NCI-H1048 (cell line): Measurements from ENCODE around the gene TCAP.
A peak's percentile ranks its signal among the peaks of the same experiment; 100 is the strongest.
"Not testable (repeated sequence)": the region's sequence is repeated elsewhere in the genome, so short reads cannot be mapped to it uniquely, and the experiment has no call there.

Source experiments
- DNase-seq: peaks from one replicate; lab custom pipeline; 2025; lab: John Stamatoyannopoulos, UW

TCAP gene

DNA sequence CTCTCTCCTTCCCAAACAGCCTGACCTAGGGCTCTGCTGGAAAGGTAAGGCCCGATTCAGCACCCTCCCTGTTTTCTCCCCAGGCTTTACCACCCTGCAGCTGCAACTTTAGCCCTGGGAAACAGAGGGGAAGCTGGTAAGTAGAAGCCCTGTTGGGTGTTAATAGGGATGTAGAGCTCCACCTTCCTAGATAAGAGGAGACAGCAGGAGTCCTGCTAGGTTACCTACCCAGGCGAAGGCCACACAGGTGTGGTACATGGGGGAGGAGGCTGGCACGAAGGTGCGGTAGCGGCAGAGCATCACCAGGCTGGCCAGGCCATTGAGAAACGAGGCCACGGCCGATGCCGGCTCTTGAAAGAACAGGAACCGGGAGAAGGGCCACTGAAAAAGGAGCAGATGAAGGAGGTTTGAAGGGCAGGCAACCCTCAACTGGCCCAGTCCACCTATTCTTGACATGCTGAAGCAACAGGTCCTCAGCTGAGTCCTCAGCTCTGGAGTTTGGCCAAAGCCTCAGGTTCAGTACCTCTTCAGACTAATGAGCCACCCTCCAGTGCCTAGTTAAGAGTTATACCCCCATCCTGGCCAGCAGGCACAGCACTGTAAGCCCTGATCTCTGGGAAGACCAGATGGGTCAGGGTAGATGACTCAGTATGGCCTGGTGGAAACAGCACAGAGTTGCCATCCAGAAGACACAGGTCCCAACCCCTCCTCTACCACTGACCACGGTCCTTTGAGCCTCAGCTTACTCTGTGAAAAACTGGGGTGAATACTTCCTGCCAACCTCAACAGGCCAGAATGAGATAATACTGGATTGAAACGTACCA lies 19.4 kb downstream of the TCAP start:
- no peak for DNase-seq

DNA sequence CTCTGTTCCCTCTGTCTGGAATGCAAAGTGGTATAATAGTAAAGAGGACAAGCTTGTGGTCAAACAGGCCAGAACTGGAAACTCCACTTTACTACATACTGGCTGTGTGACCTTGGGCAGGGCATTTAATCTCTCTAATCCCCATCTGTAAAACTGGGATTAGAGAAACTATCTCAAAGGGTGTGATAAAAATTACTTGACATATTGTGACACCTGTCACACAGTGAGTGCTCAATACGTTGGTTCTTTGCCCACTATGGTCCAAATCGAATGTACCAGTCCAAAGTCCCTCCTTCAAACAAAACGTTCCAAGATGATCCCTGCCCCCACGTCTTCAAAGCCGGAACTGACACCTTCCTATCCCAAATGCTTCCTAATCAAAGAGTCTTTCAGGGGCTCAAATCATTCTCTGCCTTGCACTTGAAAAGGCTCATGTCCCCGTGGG lies 22.0 kb downstream of the TCAP start:
- DNase-seq, result no peak

DNA sequence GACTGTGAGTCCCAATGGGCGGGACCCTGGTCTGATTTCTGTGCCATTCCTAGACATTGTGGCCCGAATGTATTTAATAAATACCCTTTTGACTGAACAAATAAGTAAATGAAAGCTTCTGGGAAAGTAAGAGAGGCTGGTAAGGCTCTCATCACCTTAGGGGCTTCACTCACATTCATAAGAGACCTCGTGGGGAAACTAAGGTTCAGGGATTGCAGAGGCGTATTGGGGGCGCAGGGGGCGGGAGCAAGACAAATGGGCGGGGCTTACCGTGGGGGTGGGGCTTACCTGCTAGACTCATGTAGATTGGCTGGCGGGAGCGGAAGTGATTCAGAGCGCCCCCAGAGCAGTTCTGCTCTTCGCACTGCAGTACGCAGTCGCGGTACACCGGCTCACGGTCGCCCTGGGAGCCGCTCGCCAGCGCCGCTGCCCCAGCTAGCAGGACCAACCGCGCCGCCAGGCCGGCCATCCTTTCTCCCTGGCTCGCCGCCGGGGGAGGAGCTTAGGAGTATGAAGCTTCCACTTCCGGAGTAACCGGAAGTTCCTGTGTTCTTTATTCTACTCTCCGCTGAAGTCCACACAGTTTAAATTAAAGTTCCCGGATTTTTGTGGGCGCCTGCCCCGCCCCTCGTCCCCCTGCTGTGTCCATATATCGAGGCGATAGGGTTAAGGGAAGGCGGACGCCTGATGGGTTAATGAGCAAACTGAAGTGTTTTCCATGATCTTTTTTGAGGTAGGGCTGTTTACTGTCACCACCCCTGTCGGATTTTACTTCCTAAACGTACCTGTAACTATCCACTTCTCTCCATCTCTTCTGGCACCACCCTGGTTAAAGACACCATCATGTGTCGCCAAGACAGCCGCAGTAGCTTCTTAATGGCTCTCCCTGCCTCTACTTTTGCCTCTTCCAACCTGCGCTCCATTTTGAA lies 22.7 kb downstream of the TCAP start, which contains the start of gene PGAP3:
Gene PGAP3 (minus strand): TSS at position 512 of the 929 bp plus-strand sequence. CDS start 43 bp downstream, at position 469.
- peak; percentile 88 for DNase-seq

DNA sequence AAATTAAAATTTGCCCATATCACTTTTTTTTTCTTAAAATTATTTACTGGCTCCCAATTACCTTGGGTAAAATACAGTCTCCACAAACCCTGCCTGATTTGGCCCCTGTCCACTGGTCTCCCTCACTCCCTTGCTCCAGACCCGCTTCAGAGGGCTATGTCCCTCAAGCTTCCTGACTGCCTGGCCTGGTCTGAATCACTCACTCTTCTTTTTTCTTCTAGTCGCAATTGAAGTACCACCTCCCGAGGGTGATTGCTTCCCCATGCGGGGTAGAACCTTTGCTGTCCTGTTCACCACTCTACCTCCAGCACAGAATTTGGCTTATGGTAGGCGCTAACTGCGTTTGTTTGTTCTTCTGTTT lies 23.3 kb downstream of the TCAP start:
- no peak for DNase-seq

DNA sequence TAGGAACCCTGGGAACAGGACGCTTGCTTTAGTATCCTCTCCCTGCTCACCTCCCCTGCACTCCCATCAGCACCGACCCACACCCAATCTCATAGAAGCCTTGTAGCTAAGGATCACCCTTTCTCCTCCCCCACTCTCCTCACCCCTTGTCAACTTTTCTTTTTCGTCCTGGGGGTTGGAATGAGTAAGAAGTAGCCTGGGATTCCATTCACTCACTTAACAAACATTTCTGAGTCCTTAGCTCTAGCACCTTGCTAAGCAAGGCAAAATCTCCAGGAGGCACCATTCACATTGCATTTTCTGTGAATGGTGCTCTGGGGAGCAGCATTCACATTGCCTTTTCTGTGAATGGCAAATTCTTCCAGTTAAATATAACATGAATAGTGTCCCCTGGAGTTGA lies 23.8 kb downstream of the TCAP start:
- no peak for DNase-seq

DNA sequence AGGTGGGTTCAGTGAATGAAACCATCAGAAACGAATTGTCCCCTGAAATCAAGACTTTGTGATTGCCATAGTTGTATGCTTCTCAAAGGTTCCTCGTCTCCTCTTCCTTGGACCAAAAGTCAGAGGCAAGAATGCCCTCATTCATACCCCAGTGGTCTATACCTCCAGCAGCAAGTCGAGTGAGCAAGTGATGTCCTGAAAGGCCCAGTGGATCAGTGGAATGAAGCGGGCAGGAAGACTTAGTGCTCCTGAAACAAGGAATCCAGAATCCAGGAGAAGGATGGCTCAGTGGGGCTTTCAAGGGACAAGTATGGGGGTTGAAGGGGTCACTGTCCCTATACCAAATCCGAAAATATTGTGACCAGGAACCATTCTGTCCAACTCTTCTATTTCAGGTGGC lies 29.4 kb downstream of the TCAP start:
- DNase-seq, result no peak

DNA sequence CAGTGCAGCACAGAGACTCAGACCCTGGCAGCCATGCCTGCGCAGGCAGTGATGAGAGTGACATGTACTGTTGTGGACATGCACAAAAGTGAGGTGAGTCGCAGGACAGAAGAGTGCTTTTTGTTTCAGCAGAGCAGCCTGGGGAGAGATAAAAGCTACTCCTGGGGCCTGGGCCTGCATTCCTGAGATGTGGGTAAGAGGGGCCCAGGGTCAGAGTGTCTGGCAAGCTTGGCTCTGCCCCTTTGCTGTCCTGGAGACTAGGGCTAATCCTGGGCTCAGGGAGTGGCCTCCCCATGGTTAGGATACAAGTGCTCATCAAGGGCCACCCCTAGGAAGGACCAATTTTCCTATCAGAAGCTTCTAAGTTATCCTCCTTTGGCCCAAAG lies 29.9 kb downstream of the TCAP start:
- DNase-seq, result no peak

DNA sequence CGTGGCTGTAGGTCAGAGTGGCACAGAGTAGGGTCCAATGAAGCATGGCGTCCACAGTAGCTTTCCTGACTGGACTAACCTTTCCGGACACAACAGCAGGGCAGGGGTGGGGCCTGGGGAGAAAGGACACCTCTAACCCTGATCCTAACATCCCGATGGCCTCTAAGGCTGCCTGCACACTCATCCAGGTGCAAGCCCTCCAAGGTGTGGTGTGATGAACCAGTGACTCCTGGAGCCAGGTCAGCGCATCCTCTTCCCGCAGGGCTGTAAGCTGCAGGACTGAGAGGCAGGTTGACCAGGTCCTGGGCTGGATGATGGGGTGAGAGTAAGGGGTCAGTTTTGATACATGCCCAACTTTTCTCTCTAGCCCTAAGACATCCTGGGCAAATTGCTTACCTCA lies 31.6 kb downstream of the TCAP start:
- no peak for DNase-seq

DNA sequence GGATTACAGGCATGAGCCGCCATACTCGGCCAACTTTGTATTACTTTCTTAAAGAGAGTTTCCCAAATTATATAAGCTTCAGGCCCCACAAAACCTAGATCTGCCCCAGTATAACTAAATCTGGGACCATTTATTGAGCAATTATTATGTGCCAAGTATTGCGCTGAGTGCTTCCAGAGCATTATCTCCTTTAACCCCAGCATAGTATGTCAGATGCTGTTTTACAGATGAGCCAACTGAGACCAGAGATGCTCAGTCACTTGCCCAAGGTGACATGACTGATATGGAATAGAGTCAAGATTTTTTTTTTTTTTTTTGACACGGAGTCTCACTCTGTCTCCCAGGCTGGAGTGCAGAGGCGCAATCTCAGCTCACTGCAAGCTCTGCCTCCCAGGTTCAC lies 32.8 kb downstream of the TCAP start:
- no peak for DNase-seq

DNA sequence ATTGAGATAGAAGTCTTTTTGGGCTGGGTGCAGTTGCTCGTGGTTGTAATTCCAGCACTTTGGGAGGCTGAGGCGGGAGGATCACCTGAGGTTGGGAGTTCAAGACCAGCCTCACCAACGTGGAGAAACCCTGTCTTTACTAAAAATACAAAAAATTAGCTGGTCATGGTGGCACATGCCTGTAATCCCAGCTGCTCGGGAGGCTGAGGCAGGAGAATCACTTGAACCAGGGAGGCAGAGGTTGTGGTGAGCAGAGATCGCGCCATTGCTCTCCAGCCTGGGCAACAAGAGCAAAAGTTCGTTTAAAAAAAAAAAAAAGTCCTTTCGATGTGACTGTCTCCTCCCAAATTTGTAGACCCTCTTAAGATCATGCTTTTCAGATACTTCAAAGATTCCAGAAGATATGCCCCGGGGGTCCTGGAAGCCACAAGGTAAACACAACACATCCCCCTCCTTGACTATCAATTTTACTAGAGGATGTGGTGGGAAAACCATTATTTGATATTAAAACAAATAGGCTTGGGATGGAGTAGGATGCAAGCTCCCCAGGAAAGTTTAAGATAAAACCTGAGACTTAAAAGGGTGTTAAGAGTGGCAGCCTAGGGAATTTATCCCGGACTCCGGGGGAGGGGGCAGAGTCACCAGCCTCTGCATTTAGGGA lies 34.1 kb downstream of the TCAP start:
- DNase-seq, result not testable (repeated sequence)

DNA sequence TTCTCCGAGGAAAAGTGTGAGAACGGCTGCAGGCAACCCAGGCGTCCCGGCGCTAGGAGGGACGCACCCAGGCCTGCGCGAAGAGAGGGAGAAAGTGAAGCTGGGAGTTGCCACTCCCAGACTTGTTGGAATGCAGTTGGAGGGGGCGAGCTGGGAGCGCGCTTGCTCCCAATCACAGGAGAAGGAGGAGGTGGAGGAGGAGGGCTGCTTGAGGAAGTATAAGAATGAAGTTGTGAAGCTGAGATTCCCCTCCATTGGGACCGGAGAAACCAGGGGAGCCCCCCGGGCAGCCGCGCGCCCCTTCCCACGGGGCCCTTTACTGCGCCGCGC lies 34.6 kb downstream of the TCAP start, which contains the start of gene ERBB2:
Gene ERBB2 (plus strand): TSS at position 247 of the 330 bp plus-strand sequence. CDS start 175 bp downstream, outside the sequence.
- no peak for DNase-seq

DNA sequence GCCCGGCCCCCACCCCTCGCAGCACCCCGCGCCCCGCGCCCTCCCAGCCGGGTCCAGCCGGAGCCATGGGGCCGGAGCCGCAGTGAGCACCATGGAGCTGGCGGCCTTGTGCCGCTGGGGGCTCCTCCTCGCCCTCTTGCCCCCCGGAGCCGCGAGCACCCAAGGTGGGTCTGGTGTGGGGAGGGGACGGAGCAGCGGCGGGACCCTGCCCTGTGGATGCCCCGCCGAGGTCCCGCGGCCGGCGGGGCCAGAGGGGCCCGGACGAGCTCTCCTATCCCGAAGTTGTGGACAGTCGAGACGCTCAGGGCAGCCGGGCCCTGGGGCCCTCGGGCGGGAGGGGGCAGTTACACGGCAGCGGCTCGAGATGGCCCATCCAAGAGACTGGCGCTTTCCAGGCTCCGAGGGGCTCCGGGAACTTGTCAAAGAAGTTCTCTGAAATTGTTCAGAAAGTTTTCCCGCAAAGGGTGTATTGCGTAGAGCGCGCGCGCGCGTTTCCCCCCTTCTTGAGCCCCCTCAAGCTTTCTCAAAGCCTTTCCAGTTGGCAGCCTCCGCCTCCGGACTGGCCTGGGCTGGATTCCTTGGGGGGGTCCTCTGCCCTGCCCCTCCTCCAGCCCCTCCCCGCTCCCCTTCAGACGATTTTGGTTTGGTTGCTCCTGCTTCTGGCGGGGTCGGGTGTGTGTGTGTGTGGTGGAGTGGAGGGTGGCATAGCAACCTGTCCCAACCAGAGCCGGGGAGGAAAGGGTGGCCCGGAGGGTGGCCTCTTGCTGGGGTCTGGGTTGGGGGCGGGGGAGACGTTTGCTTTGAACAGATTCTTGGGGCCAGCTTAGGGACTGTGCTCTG lies 35.2 kb downstream of the TCAP start:
- DNase-seq, result no peak

DNA sequence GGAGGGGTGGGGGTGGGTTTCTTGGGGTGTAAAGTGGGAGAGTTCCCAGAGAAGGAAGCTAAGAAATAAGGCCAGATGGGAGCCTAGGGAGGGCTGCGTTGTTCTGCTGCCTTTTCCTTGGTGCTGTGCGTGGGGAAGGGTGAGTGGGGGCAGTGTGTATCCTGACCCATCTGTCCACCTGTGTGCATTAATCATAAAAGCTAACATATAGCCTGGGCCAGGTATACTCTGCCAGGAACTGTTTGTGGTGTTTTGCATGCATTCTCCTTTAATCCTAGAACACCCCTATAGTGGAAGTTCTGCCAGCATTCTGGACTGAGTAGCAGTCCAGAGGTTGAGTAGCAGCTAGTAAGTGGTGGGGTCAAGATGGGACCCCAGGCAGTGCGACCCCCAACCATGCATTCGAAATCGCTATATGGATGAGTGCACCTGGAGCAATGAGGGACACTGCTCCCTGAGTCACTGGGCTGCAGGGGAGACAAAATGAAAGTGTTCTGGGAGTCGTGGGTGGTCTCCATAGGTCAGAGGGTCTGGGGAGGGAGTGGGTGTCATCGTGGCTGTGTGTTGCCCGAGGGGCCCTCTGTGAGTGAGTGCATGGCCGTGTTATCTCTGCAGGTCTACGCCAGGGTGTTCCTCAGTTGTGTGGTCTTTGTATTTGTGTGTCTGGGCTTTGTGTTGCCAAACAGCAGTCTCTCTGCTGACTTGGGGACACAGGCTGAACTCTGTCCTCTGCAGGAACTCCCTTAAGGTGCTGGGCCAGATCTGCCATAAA lies 36.0 kb downstream of the TCAP start:
- DNase-seq, result no peak

DNA sequence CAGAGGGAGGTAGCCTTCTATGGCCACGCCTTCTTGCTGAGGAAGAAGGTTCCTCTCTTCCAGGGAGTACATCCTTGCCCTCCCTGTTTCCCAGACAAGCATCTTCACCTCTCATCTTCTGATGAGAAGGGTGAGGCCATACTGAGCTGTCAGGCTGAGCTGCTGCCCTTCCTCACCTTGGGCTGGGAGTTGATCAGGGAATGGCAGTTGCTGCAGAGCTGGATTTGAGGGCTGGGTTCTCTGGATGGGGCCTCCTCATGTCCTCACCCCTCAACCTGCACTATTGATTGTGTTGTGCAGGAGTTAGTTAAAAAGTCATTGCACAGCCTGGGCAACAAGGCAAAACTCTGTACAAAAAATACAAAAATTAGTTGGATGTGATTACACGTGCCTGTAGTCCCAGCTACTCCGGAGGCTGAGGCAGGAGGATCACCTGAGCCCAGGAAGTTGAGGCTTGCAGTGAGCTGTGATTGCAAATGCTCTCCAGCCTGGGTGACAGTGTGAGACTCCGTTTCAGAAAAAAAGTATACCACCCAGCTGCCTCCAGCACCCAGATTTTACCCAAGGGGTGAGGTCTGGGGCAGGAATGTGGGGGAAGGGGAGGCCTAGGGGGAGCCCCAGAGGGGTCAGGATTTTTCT lies 36.8 kb downstream of the TCAP start:
- no peak for DNase-seq

DNA sequence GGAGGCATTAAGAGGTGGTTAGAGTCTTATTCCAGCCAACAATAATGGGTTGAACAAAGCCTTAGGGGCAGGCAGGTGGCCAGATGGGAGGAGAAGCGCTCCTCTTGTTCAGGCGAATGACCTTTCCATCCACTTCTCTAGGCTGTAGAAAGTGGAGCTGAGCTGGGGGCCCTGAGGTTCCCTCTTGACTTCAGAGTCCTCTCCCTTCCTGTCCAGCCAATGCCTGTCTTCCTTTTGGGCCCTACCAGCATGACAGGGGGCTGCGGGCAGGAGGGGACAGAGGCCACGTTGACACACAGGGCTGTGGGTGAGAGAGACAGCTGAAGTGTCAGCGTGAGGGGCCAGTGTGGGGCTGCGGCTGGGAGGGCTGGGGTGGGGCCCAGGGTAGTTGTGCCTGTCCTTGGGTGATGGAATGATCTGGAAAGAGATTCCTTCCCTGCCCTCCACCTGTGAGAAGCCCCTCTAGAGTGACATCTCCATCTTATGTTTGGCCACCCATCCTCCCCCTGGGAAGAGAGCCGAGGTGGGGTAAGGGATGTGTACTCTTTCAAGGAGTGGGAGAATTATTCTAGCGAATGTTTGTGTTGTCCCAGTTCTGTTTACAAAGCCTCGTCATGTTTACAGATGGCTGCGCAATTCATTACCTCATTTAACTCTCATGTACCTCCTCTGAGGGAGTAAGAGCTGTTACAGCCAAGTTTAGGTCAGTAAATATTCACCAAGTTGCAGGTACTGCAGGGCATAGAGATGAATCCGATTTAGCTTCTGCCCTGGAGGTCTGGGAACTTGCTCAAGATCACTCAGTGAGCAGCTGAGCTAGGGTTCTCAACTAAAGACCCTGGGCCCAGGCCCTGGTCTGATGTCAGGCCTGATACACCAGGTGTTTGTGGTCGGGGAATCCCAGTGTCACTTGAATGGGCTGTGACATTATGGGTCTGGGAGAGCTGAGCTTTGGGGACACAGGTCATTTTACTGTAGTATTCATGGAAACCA lies 38.0 kb downstream of the TCAP start:
- DNase-seq, result no peak

DNA sequence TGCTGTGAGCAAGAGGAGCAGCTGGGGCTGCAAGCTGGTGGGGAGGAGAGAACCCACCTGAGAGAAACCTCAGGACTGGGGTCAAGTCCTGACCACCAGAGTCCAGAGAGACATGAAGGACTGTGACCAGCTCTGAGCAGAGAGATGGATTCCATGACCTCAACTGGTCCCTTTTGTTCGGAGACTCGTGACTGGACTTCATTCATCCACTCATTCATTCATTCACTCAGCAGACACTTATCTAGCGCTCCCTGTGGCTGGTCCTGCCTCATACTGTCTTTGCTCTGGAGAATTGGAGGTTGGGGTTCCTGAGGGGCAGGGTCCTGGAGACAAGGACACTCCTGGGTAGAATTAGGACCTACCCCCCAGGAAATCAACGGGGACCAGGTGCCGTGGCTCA lies 38.8 kb downstream of the TCAP start:
- DNase-seq, result no peak

DNA sequence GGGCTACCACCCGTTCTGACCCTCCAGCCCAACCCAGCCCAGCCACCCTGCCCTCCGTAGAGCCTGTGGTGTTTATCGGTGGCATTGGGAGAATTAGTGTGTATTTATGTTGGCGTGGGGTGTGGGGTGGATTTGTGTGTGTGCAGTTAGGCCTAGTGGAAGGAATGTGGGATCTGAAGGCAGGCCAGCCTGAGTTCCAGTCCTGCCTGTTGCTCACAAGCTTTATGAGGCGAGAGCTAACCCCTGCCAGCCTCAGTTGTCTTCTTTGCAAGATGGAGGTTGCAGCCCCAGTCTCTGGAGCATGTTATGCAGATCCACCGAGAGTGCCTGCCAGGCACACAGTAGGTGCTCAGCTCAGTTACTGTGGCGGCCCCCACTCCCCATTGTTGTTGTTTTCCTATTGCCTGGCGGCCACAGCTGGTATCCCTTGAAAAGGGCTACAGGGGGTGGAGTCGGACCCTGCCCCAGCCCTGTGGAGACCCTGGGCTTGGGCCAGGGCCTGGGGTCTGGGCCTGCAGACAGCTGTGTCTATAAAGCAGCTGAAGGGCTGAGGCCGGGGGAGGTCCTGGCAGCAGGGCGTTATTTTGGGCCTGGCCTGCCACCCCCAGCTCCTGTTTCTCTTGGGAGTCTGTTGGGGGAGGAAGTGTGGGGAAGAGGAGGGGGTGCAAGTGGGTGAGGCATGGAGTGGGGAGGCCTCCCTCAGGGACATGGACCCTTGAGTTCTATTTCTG lies 39.8 kb downstream of the TCAP start:
- no peak for DNase-seq

DNA sequence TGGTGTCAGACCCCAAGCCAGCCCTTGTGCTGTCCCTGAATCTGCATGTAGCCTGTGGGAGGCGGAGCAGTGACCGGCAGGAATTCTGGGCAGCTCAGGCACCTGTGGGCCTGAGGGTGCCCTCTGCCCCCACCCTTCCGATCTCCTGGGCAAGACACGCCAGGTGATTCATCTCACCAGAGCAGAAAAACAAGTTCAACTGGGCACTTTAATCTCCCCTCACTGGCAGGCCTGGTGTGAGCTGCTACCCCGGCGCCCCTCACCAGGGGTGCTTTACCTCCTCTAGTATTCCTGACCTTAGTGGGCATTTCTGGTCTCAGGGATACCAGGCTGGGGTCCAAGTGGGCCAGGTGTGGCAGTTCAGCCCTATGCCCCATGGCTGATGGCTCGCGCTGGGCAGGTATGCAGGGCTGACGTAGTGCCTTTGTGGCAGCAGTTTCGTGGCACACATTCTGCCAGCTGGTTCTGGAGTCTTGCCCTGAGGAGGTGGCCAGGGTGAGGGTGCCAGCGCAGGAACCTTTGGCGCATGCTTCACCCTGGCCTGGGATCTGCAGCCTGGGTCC lies 40.7 kb downstream of the TCAP start:
- DNase-seq, result no peak
